GM18526 (cell line): ENCODE data around the gene ATP13A3.

Source experiments
- POLR2A ChIP-seq: IDR thresholded peaks from 3 replicates; pipeline ENCODE4 v1.6.1; 2011; ENCODE audit not compliant: insufficient read length; ENCODE audit errors: extremely low read depth

ATP13A3 gene

DNA sequence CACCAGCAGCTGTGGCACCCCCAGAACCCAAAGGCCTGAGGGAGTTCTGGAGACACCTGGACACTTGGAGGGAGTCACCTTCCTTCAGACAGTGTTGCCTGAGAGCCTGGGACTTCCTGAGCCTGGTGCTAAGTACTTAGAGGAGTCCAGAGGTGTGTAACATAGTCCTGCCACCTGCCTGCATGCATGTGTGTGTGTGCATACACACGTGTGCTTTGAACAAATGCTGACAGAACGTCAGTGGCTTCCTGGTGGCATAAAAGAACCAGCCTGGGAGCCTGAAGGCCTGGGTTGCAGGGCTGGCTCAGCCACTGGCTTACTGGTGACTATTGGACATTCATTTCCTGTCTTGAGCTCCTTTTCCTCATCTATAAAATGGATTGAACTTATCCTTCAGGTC is 132.5 kb downstream of the ATP13A3 start:
- no peak for TF ChIP-seq POLR2A
